WTC11 (cell line): Measurements from ENCODE around the gene P2RY6. TPM values are rescaled to one million over a fixed set of nuclear protein-coding genes. Genes with fewer than 3 reads are reported as not detected.

Source experiments
- ATAC-seq: fragments of 200-7000 bp; cut with Tn5 transposase; 2 replicates; pipeline ENCODE4 v1.10.0; 2021; ENCODE audit warnings: mild to moderate bottlenecking, moderate library complexity
- CTCF ChIA-PET: fragments of 300-600 bp; sonication (Branson Sonifier 250); formaldehyde crosslinking; loops from one replicate; lab custom pipeline; 2021; ENCODE audit warnings: antibody characterized with exemption; lab: Charles Lee
- POLR2A ChIA-PET: fragments of 350-600 bp; sonication (Branson Sonifier 250); formaldehyde crosslinking; loops from one replicate; lab custom pipeline; 2021; ENCODE audit warnings: antibody characterized with exemption; lab: Charles Lee
- DNase-seq: peaks from one replicate; pipeline ENCODE4 v3.0.0; 2021; ENCODE audit warnings: low spot score
- H3K27ac Mint-ChIP-seq: 2 replicates; pipeline ENCODE4 v1.8.0; 2021; ENCODE audit warnings: mixed read lengths
- H3K27me3 Mint-ChIP-seq: 2 replicates; pipeline ENCODE4 v1.8.0; 2021; ENCODE audit warnings: low read depth, mild to moderate bottlenecking, moderate library complexity, mixed read lengths
- H3K36me3 Mint-ChIP-seq: 2 replicates; pipeline ENCODE4 v1.8.0; 2021; ENCODE audit warnings: mixed read lengths
- H3K4me1 Mint-ChIP-seq: 2 replicates; pipeline ENCODE4 v1.8.0; 2022; ENCODE audit warnings: mixed read lengths
- H3K4me3 Mint-ChIP-seq: 2 replicates; pipeline ENCODE4 v1.8.0; 2021; ENCODE audit warnings: mild to moderate bottlenecking, moderate library complexity, mixed read lengths
- H3K9me3 Mint-ChIP-seq: 2 replicates; pipeline ENCODE4 v1.8.0; 2021; ENCODE audit warnings: mixed read lengths
- ATF1 ChIP-seq: sonication (generic); formaldehyde crosslinking; IDR thresholded peaks from 2 replicates; pipeline ENCODE4 v1.8.1; 2023; ENCODE audit warnings: mild to moderate bottlenecking, moderate library complexity, missing genetic modification reagents
- CBFB ChIP-seq: sonication (generic); formaldehyde crosslinking; IDR thresholded peaks from 2 replicates; pipeline ENCODE4 v1.8.1; 2022; ENCODE audit warnings: mild to moderate bottlenecking, low read depth, missing genetic modification reagents
- CREB1 ChIP-seq: sonication (generic); formaldehyde crosslinking; IDR thresholded peaks from 2 replicates; pipeline ENCODE4 v1.8.0; 2023; ENCODE audit warnings: mild to moderate bottlenecking, missing genetic modification reagents
- CREM ChIP-seq: sonication (generic); formaldehyde crosslinking; IDR thresholded peaks from 2 replicates; pipeline ENCODE4 v1.8.1; 2022; ENCODE audit warnings: mild to moderate bottlenecking, missing genetic modification reagents, moderate library complexity
- E2F4 ChIP-seq: sonication (generic); formaldehyde crosslinking; IDR thresholded peaks from 2 replicates; pipeline ENCODE4 v1.8.1; 2022; ENCODE audit warnings: low read depth, mild to moderate bottlenecking, moderate library complexity, missing genetic modification reagents, borderline replicate concordance
- ELF4 ChIP-seq: sonication (generic); formaldehyde crosslinking; IDR thresholded peaks from 2 replicates; pipeline ENCODE4 v1.8.1; 2022; ENCODE audit warnings: low read depth, mild to moderate bottlenecking, moderate library complexity, missing genetic modification reagents
- ETV6 ChIP-seq: sonication (generic); formaldehyde crosslinking; IDR thresholded peaks from 2 replicates; pipeline ENCODE4 v1.8.1; 2022; ENCODE audit warnings: mild to moderate bottlenecking, missing genetic modification reagents
- GRHL2 ChIP-seq: fragments of 250-450 bp; sonication (Bioruptor Pico); IDR thresholded peaks from 2 replicates; pipeline ENCODE4 v1.8.0; 2022; ENCODE audit warnings: mild to moderate bottlenecking, moderate library complexity; ENCODE audit not compliant: insufficient replicate concordance, severe bottlenecking
- MYBL2 ChIP-seq: sonication (generic); formaldehyde crosslinking; IDR thresholded peaks from 2 replicates; pipeline ENCODE4 v1.8.1; 2023; ENCODE audit warnings: mild to moderate bottlenecking, moderate library complexity, missing genetic modification reagents
- OVOL2 ChIP-seq: fragments of 250-450 bp; sonication (Bioruptor Pico); IDR thresholded peaks from 2 replicates; pipeline ENCODE4 v1.9.0; 2021; ENCODE audit warnings: mild to moderate bottlenecking, borderline replicate concordance
- PRRX2 ChIP-seq: fragments of 250-450 bp; sonication (Bioruptor Pico); IDR thresholded peaks from 2 replicates; pipeline ENCODE4 v1.8.0; 2021; ENCODE audit warnings: mild to moderate bottlenecking
- SP1 ChIP-seq: sonication (generic); formaldehyde crosslinking; conservative IDR thresholded peaks from 2 replicates; pipeline ENCODE4 v1.8.1; 2022; ENCODE audit warnings: missing genetic modification reagents
- STAT6 ChIP-seq: sonication (generic); formaldehyde crosslinking; conservative IDR thresholded peaks from 2 replicates; pipeline ENCODE4 v1.8.1; 2023; ENCODE audit warnings: mild to moderate bottlenecking, low read depth, missing genetic modification reagents, moderate library complexity
- TEAD1 ChIP-seq: sonication (generic); formaldehyde crosslinking; IDR thresholded peaks from 2 replicates; pipeline ENCODE4 v1.8.0; 2022; ENCODE audit warnings: mild to moderate bottlenecking, missing genetic modification reagents
- ZBTB21 ChIP-seq: sonication (generic); formaldehyde crosslinking; IDR thresholded peaks from 2 replicates; pipeline ENCODE4 v1.8.1; 2023; ENCODE audit warnings: mild to moderate bottlenecking, missing genetic modification reagents, borderline replicate concordance
- ZNF121 ChIP-seq: sonication (generic); formaldehyde crosslinking; IDR thresholded peaks from 2 replicates; pipeline ENCODE4 v1.8.0; 2023; ENCODE audit warnings: missing genetic modification reagents
- ZNF281 ChIP-seq: sonication (generic); formaldehyde crosslinking; IDR thresholded peaks from 2 replicates; pipeline ENCODE4 v1.8.0; 2023; ENCODE audit warnings: mild to moderate bottlenecking, missing genetic modification reagents
- ZNF532 ChIP-seq: fragments of 250-450 bp; sonication (Bioruptor Pico); IDR thresholded peaks from 2 replicates; pipeline ENCODE4 v1.9.0; 2021; ENCODE audit warnings: mild to moderate bottlenecking, borderline replicate concordance
- ZSCAN18 ChIP-seq: fragments of 250-450 bp; sonication (Bioruptor Pico); IDR thresholded peaks from 2 replicates; pipeline ENCODE4 v2.1.2; 2022; ENCODE audit warnings: mild to moderate bottlenecking, moderate library complexity
- total RNA-seq: library from RNA; stranded (reverse); gene quantifications from 3 replicates; pipeline ENCODE4 v1.2.3, GENCODE V29; 2021

P2RY6 gene
- total RNA-seq, 1 experiment from 2014 or later, result not detected

- TF ChIP-seq STAT6 (CRISPR knock-in tag), result no peak
- TF ChIP-seq CREM (CRISPR knock-in tag), result 0 out of 2 replicates have a peak, but pooled peaks have one; percentile 51
- TF ChIP-seq ZBTB21, result no peak; the same call in 1 of the 2 replicates
- TF ChIP-seq CBFB, result 0 out of 2 replicates have a peak, but pooled peaks have one; percentile 24
- TF ChIP-seq ZNF281, result no peak
- no peak for TF ChIP-seq ZNF121 (CRISPR knock-in tag)
- TF ChIP-seq ZSCAN18 (CRISPR knock-in tag), result no peak
- no peak for TF ChIP-seq OVOL2 (CRISPR knock-in tag)
- peak; percentile 73; the same call in 1 of the 2 replicates for TF ChIP-seq TEAD1
- TF ChIP-seq SP1 (CRISPR knock-in tag), result peak; percentile 37; the same call in 1 of the 2 replicates
- 0 out of 2 replicates have a peak, but pooled peaks have one; percentile 43 for TF ChIP-seq ETV6 (CRISPR knock-in tag)
Measured at GRCh38 chr11:73308961-73309919, 37.1 kb downstream of the P2RY6 start (continued).

GRCh38 chr11:73310076-73310475 is 37.9 kb downstream of the P2RY6 start:
- Mint-ChIP-seq H3K9me3 (no peaks in the 10 kb centered on the region), H3K4me1 (peaks cover 38% of the 10 kb centered on the region), H3K4me3 (peak overlapping the region; percentile 55; the same call in 1 of the 2 replicates), H3K27ac (no peak overlapping the region), H3K27me3 (peaks cover 38% of the 10 kb centered on the region), H3K36me3 (no peaks in the 10 kb centered on the region)
- ATAC-seq (no peak), DNase-seq (no peak)
- CTCF ChIA-PET, result interaction anchor here (0.5 to 7.6 kb wide), 15 partner anchors 10 to 168 kb away, joined by 3 to 270 read pairs (median 7); partner anchors contain the start of gene FCHSD2
- POLR2A ChIA-PET, result interaction anchor here (0.8 to 4.2 kb wide), 5 partner anchors 11 to 50 kb away, joined by 3 to 23 read pairs (median 3); no protein-coding TSS in a partner anchor
- TF ChIP-seq CREB1 (CRISPR knock-in tag) (no peak), ATF1 (CRISPR knock-in tag) (no peak), GRHL2 (CRISPR knock-in tag) (no peak), ZNF532 (CRISPR knock-in tag) (no peak), PRRX2 (CRISPR knock-in tag) (no peak), ELF4 (CRISPR knock-in tag) (no peak), E2F4 (CRISPR knock-in tag) (no peak), MYBL2 (CRISPR knock-in tag) (no peak)
